NB4 (cell line): Measurements from ENCODE around the gene EPDR1.

ENCODE experiments used
- DNase-seq: peaks from one replicate; pipeline ENCODE4 v3.0.0; 2010; ENCODE audit warnings: low read depth
- H3K4me3 ChIP-seq: one replicate; pipeline ENCODE4 v1.5.1; 2011; ENCODE audit warnings: mild to moderate bottlenecking, low read depth, low read length, moderate library complexity
- MAX ChIP-seq: IDR thresholded peaks from 2 replicates; pipeline ENCODE4 v1.6.1; 2011; ENCODE audit warnings: low read depth, low read length
- MYC ChIP-seq: IDR thresholded peaks from 2 replicates; pipeline ENCODE4 v1.6.1; 2011; ENCODE audit warnings: low read depth, low read length
- POLR2A ChIP-seq: IDR thresholded peaks from 2 replicates; pipeline ENCODE4 v1.6.1; 2011; ENCODE audit warnings: mild to moderate bottlenecking; ENCODE audit not compliant: insufficient read length; ENCODE audit errors: extremely low read depth
- TF ChIP-seq, protein P1 (sequence below): IDR thresholded peaks from one replicate; pipeline ENCODE4 v1.5.1; 2012; ENCODE audit warnings: low read depth, low read length

EPDR1 gene

GRCh38 chr7:37924491-37925041, 4.1 kb downstream of the EPDR1 start:
- no peak overlapping the region for H3K4me3 ChIP-seq
- no peak for DNase-seq
- TF ChIP-seq MAX (no peak), MYC (no peak), POLR2A (no peak)
- TF ChIP-seq, protein P1, sequence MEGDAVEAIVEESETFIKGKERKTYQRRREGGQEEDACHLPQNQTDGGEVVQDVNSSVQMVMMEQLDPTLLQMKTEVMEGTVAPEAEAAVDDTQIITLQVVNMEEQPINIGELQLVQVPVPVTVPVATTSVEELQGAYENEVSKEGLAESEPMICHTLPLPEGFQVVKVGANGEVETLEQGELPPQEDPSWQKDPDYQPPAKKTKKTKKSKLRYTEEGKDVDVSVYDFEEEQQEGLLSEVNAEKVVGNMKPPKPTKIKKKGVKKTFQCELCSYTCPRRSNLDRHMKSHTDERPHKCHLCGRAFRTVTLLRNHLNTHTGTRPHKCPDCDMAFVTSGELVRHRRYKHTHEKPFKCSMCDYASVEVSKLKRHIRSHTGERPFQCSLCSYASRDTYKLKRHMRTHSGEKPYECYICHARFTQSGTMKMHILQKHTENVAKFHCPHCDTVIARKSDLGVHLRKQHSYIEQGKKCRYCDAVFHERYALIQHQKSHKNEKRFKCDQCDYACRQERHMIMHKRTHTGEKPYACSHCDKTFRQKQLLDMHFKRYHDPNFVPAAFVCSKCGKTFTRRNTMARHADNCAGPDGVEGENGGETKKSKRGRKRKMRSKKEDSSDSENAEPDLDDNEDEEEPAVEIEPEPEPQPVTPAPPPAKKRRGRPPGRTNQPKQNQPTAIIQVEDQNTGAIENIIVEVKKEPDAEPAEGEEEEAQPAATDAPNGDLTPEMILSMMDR: no peak

GRCh38 chr7:37925620-37926019, 5.2 kb downstream of the EPDR1 start:
- TF ChIP-seq POLR2A (no peak), MYC (no peak), MAX (no peak)
- TF ChIP-seq, protein P1: no peak
- H3K4me3 ChIP-seq: no peak overlapping the region
- DNase-seq: no peak

GRCh38 chr7:37927773-37928444, 7.5 kb downstream of the EPDR1 start:
- DNase-seq: peak; percentile 49
- TF ChIP-seq POLR2A (no peak), MAX (no peak), MYC (no peak)
- TF ChIP-seq, protein P1: no peak
- H3K4me3 ChIP-seq: no peak overlapping the region

DNA sequence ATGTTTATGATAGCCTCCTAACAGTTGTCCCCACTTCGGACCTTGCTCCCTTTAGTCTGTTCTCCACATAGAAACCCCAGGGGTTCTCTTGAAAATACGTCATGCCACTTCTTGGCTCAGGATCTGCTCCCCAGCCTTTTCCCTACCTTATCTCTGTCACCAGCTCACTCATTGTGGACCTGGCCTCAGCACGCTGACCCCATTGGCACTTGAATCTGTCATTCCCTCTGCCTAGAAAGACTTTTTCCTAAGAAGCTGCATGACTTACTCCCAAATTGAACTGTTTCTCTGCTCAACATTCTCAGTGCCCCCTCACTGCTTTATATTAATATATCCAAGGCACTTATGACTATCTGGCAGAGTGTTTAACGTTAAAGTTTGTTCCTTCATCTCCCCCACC, 8.4 kb downstream of the EPDR1 start:
- no peak overlapping the region for H3K4me3 ChIP-seq
- no peak for DNase-seq
- TF ChIP-seq MYC (no peak), POLR2A (no peak), MAX (no peak)
- TF ChIP-seq, protein P1: no peak

- no peak overlapping the region for H3K4me3 ChIP-seq
- TF ChIP-seq MYC: no peak
- no peak for DNase-seq
These were observed 9.9 kb downstream of the EPDR1 start for GRCh38 chr7:37930226-37930948.

GRCh38 chr7:37932543-37932942, 12.1 kb downstream of the EPDR1 start:
- TF ChIP-seq POLR2A (no peak), MYC (no peak), MAX (no peak)
- TF ChIP-seq, protein P1: no peak
- no peak for DNase-seq
- no peak overlapping the region for H3K4me3 ChIP-seq
